Measurements from ENCODE around the gene SLC7A10. TPM values are rescaled to one million over a fixed set of nuclear protein-coding genes. Genes with fewer than 3 reads are reported as not detected.

The SLC7A10 gene
- total RNA-seq, 1 experiment from 2014 or later = 1.1 TPM

DNA sequence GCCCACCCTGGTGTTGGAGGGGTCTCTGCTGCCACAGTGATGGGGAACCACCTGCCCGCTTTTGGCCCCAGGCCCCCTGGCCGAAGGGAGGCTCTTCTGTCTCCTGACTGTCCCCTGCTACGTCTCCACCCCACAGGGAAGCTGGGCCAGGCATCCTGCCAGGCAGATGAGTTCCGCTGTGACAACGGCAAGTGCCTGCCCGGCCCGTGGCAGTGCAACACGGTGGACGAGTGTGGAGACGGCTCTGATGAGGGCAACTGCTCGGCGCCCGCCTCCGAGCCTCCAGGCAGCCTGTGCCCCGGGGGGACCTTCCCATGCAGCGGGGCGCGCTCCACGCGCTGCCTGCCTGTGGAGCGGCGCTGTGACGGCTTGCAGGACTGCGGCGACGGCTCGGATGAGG is 20.5 kb downstream of the SLC7A10 start:
- BruUV-seq (replicated peaks) = no TSS peak
- Histone ChIP-seq H3K36me3 (ENCODE audit: control insufficient read depth, insufficient read depth, low read length) (no peaks in the 10 kb centered on the region), H3K4me1 (ENCODE audit: control insufficient read depth, insufficient read depth, low read length) (no peaks in the 10 kb centered on the region), H3K4me3 (ENCODE audit: low read depth in 2 of 2, low read length in 2 of 2) (no peak overlapping the region), H3K27me3 (ENCODE audit: control insufficient read depth, insufficient read depth, low read length) (no peaks in the 10 kb centered on the region), H3K9me3 (ENCODE audit: control insufficient read depth, insufficient read depth, low read depth, low read length) (no peaks in the 10 kb centered on the region), H3K27ac (ENCODE audit: low read length) (no peak overlapping the region)
- intact Hi-C loops (cut with micrococcal nuclease; ENCODE audit: unreplicated experiment) (no loop called here), in situ Hi-C loops (cut with HindIII; ENCODE audit: low pct_unique_long_range_greater_than_20kb, low sequenced_read_pairs) (no loop called here)
- ChIA-PET CTCF (no interaction called here), POLR2A (no interaction called here)
- TF ChIP-seq CTCF (IDR thresholded peaks at IDR 0.05) (no peak), SIN3A (IDR thresholded peaks at IDR 0.05; ENCODE audit: borderline replicate concordance, insufficient read depth, low read depth, low read length) (no peak), POLR2AphosphoS5 (IDR thresholded peaks at IDR 0.05; ENCODE audit: low read depth, low read length) (no peak), TCF7L2 (IDR thresholded peaks at IDR 0.05; ENCODE audit: low read depth, low read length) (no peak)
- TF ChIP-seq, protein P1, sequence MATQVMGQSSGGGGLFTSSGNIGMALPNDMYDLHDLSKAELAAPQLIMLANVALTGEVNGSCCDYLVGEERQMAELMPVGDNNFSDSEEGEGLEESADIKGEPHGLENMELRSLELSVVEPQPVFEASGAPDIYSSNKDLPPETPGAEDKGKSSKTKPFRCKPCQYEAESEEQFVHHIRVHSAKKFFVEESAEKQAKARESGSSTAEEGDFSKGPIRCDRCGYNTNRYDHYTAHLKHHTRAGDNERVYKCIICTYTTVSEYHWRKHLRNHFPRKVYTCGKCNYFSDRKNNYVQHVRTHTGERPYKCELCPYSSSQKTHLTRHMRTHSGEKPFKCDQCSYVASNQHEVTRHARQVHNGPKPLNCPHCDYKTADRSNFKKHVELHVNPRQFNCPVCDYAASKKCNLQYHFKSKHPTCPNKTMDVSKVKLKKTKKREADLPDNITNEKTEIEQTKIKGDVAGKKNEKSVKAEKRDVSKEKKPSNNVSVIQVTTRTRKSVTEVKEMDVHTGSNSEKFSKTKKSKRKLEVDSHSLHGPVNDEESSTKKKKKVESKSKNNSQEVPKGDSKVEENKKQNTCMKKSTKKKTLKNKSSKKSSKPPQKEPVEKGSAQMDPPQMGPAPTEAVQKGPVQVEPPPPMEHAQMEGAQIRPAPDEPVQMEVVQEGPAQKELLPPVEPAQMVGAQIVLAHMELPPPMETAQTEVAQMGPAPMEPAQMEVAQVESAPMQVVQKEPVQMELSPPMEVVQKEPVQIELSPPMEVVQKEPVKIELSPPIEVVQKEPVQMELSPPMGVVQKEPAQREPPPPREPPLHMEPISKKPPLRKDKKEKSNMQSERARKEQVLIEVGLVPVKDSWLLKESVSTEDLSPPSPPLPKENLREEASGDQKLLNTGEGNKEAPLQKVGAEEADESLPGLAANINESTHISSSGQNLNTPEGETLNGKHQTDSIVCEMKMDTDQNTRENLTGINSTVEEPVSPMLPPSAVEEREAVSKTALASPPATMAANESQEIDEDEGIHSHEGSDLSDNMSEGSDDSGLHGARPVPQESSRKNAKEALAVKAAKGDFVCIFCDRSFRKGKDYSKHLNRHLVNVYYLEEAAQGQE (IDR thresholded peaks at IDR 0.05; ENCODE audit: insufficient read depth in 1 of 2, low read depth in 2 of 2, low read length in 1 of 2) = no peak
- ATAC-seq = no peak
- DNase-seq (ENCODE audit: low read depth, low spot score) = no peak

DNA sequence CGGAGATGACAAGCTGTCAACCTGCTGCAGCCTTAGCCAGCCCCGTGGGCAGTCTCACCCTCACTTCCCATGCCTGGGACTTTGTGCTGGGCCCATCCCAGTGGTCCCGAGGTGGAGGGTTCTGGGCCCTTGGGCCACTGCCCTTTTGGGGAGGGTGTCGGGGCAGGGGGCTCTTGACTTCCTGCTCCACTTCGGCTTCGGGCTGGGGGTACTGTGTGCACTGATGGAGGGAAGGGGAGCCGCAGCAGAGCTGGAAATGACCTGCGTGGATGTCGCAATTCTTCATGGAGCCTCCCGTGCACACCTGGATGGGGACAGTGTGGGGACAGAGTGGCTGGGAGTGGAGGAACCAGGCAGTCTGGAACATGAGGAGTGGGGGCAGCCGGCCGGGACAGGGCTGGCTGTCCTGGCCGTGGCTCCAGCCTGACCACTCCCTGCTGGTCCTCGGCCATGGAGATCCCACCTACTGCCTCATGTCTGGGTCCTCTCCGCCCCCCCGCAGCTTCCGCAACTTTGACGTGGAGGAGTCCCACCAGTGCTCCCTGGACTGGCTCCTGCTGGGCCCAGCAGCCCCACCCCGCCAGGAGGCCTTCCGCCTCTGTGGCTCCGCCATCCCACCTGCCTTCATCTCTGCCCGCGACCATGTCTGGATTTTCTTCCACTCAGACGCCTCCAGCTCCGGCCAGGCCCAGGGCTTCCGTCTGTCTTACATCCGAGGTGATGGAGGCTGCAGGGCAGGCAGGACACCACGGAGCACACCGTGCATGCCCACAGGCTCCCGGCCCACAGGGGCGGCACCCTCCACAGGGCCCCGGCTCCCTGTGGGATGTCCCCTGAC is 21.3 kb downstream of the SLC7A10 start:
- no peaks in the 10 kb centered on the region for H3K4me1 ChIP-seq (ENCODE audit: control insufficient read depth, insufficient read depth, low read length)
- H3K4me3 ChIP-seq (ENCODE audit: low read depth in 2 of 2, low read length in 2 of 2) = no peak overlapping the region
- in situ Hi-C loops (cut with HindIII; ENCODE audit: low pct_unique_long_range_greater_than_20kb, low sequenced_read_pairs) (no loop called here), intact Hi-C loops (cut with micrococcal nuclease; ENCODE audit: unreplicated experiment) (no loop called here)
- no peaks in the 10 kb centered on the region for H3K36me3 ChIP-seq (ENCODE audit: control insufficient read depth, insufficient read depth, low read length)
- no peak for ATAC-seq
- H3K27me3 ChIP-seq (ENCODE audit: control insufficient read depth, insufficient read depth, low read length) = no peaks in the 10 kb centered on the region
- TF ChIP-seq, protein P1 (IDR thresholded peaks at IDR 0.05; ENCODE audit: insufficient read depth in 1 of 2, low read depth in 2 of 2, low read length in 1 of 2) = no peak
- ChIA-PET POLR2A (no interaction called here), CTCF (no interaction called here)
- no TSS peak for BruUV-seq (replicated peaks)
- no peak for DNase-seq (ENCODE audit: low read depth, low spot score)
- no peaks in the 10 kb centered on the region for H3K9me3 ChIP-seq (ENCODE audit: control insufficient read depth, insufficient read depth, low read depth, low read length)
- no peak overlapping the region for H3K27ac ChIP-seq (ENCODE audit: low read length)

All from Panc1 (cell line).